HEK293T (cell line): Measurements from ENCODE around the gene LCN1.

Experiments
- FOXA1 ChIP-seq: fragments of 450-650 bp; IDR thresholded peaks from 2 replicates; pipeline ENCODE4 v1.6.1; 2016; ENCODE audit warnings: mild to moderate bottlenecking
- FOXK2 ChIP-seq: fragments of 450-650 bp; IDR thresholded peaks from 2 replicates; pipeline ENCODE4 v1.6.1; 2016; ENCODE audit warnings: mild to moderate bottlenecking
- FOXM1 ChIP-seq: fragments of 450-650 bp; IDR thresholded peaks from 2 replicates; pipeline ENCODE4 v1.6.1; 2017; ENCODE audit warnings: mild to moderate bottlenecking, borderline replicate concordance
- NFRKB ChIP-seq: fragments of 450-650 bp; IDR thresholded peaks from 2 replicates; pipeline ENCODE4 v1.6.1; 2016; ENCODE audit warnings: mild to moderate bottlenecking, moderate library complexity
- SUZ12 ChIP-seq: fragments of 450-650 bp; IDR thresholded peaks from 2 replicates; pipeline ENCODE4 v1.6.1; 2016; ENCODE audit warnings: mild to moderate bottlenecking
- TARDBP ChIP-seq: fragments of 450-650 bp; IDR thresholded peaks from 2 replicates; pipeline ENCODE4 v1.6.1; 2016

GRCh38 chr9:135533113-135533512, 11.9 kb downstream of the LCN1 start:
- TF ChIP-seq TARDBP (no peak), FOXM1 (no peak), NFRKB (no peak), FOXK2 (no peak), FOXA1 (no peak), SUZ12 (no peak)
